GM21390 (cell line): ENCODE measurements around the gene PRKAR1B.

Experiments used
- ATAC-seq: cut with Tn5 transposase; IDR thresholded peaks from one replicate; pipeline ENCODE4 v1.9.1; 2021; ENCODE audit not compliant: unreplicated experiment

Gene PRKAR1B

GRCh38 chr7:725223-726005, 1.7 kb downstream of the PRKAR1B start:
- no peak for ATAC-seq

GRCh38 chr7:724298-724697, 2.8 kb downstream of the PRKAR1B start:
- ATAC-seq = no peak

GRCh38 chr7:723541-723940, 3.5 kb downstream of the PRKAR1B start:
- ATAC-seq = no peak

- no peak for ATAC-seq
Observed at GRCh38 chr7:721619-722248, 5.3 kb downstream of the PRKAR1B start.

GRCh38 chr7:716636-717035, 10.4 kb downstream of the PRKAR1B start:
- no peak for ATAC-seq

GRCh38 chr7:716222-716621, 10.9 kb downstream of the PRKAR1B start:
- ATAC-seq = no peak

GRCh38 chr7:714251-714671, 12.8 kb downstream of the PRKAR1B start:
- no peak for ATAC-seq

- no peak for ATAC-seq
Observed at GRCh38 chr7:713488-714230, 13.4 kb downstream of the PRKAR1B start.

- ATAC-seq = no peak
Observed at GRCh38 chr7:713139-713457, 14.0 kb downstream of the PRKAR1B start.

GRCh38 chr7:712381-713138, 14.5 kb downstream of the PRKAR1B start:
- no peak for ATAC-seq

GRCh38 chr7:711922-712380, 15.1 kb downstream of the PRKAR1B start:
- no peak for ATAC-seq

GRCh38 chr7:711093-711921, 15.8 kb downstream of the PRKAR1B start:
- ATAC-seq = no peak

- no peak for ATAC-seq
Observed at GRCh38 chr7:710161-710560, 16.9 kb downstream of the PRKAR1B start.

GRCh38 chr7:707296-708000, 19.6 kb downstream of the PRKAR1B start:
- no peak for ATAC-seq

- no peak for ATAC-seq
Observed at GRCh38 chr7:706721-707120, 20.4 kb downstream of the PRKAR1B start.

GRCh38 chr7:703049-703448, 24.0 kb downstream of the PRKAR1B start:
- no peak for ATAC-seq

- ATAC-seq = no peak
Observed at GRCh38 chr7:701086-701671, 25.9 kb downstream of the PRKAR1B start.

- ATAC-seq = no peak
Observed at GRCh38 chr7:699476-700170, 27.5 kb downstream of the PRKAR1B start.
